Lower leg skin (tissue), 4 donors: ENCODE data around the gene FETUB. TPM values are rescaled to one million over a fixed set of nuclear protein-coding genes. Genes with fewer than 3 reads are reported as not detected.

Experiments
- DNase-seq, 2 donors: peaks; one replicate each; pipeline ENCODE4 v3.0.0-alpha.2; 2019; ENCODE audit warnings: low spot score in 2 of 2
- H3K4me3 ChIP-seq: fragments of 200-600 bp; sonication (generic); 2 replicates; pipeline ENCODE4 v1.5.1; 2017; ENCODE audit warnings: mild to moderate bottlenecking, low read depth; ENCODE audit not compliant: poor library complexity, severe bottlenecking
- POLR2A ChIP-seq, 2 donors: fragments of 450-650 bp; IDR thresholded peaks; one replicate each; pipeline ENCODE4 v1.6.1; 2016 to 2017; ENCODE audit warnings: antibody characterized with exemption in 2 of 2, mild to moderate bottlenecking in 1 of 2, moderate library complexity in 1 of 2
- WGBS, 2 donors: methylation state at CpG; one replicate each; pipeline ENCODE4 v1.1.5; 2018; 5-methylcytosine and 5-hydroxymethylcytosine counted together
- intact Hi-C: fragments of 100-400 bp; cut with DNase I; formaldehyde crosslinking; loops from one replicate; pipeline ENCODE4 v1.15.0; 2023; ENCODE audit warnings: low total_unique reads
- total RNA-seq, 4 donors: library from RNA; depleted of rRNA; stranded (reverse); fragments of >200 nt; gene quantifications; one replicate each; pipeline ENCODE4 v1.1.0, GENCODE V29; 2016
- TF ChIP-seq, protein P1 (sequence below), 3 donors: fragments of 450-650 bp; IDR thresholded peaks; one replicate each; pipeline ENCODE4 v1.5.1; 2016; ENCODE audit warnings: antibody characterized with exemption in 3 of 3, mild to moderate bottlenecking in 3 of 3, moderate library complexity in 2 of 3

Gene FETUB
- total RNA-seq, 4 donors from 2014 or later: 4.0 to 13.5 (median 9.3) TPM

DNA sequence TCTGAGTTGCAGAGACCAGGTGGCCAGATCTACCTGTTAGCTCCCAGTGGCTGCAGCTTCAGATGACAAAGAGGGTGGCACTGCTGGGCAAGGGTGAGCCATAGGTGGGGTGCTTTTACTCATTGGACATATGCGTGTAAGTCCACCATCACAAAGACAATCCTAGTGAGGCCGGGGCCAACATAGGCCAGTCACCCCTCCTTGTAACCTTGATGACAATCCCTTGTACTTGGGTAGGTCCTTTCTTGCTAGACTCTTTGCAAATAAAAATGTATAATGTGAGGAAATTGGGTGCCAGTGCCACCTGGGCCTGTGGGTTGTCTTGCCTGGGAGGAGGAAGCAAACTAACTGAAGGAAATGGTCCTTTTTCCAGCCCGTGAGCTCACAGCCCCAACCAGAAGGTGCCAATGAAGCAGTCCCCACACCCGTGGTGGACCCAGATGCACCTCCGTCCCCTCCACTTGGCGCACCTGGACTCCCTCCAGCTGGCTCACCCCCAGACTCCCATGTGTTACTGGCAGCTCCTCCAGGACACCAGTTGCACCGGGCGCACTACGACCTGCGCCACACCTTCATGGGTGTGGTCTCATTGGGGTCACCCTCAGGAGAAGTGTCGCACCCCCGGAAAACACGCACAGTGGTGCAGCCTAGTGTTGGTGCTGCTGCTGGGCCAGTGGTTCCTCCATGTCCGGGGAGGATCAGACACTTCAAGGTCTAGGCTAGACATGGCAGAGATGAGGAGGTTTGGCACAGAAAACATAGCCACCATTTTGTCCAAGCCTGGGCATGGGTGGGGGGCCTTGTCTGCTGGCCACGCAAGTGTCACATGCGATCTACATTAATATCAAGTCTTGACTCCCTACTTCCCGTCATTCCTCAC lies 19.7 kb upstream of the FETUB start:
- WGBS, 2 donors: 82 to 83% methylated on average over 12 to 17 of the region's 17 CpGs
- DNase-seq: no peak
- intact Hi-C loops: no loop called here
- TF ChIP-seq, protein P1, sequence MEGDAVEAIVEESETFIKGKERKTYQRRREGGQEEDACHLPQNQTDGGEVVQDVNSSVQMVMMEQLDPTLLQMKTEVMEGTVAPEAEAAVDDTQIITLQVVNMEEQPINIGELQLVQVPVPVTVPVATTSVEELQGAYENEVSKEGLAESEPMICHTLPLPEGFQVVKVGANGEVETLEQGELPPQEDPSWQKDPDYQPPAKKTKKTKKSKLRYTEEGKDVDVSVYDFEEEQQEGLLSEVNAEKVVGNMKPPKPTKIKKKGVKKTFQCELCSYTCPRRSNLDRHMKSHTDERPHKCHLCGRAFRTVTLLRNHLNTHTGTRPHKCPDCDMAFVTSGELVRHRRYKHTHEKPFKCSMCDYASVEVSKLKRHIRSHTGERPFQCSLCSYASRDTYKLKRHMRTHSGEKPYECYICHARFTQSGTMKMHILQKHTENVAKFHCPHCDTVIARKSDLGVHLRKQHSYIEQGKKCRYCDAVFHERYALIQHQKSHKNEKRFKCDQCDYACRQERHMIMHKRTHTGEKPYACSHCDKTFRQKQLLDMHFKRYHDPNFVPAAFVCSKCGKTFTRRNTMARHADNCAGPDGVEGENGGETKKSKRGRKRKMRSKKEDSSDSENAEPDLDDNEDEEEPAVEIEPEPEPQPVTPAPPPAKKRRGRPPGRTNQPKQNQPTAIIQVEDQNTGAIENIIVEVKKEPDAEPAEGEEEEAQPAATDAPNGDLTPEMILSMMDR (IDR thresholded peaks at IDR 0.05): no peak
- no peak for TF ChIP-seq POLR2A (IDR thresholded peaks at IDR 0.05)
- H3K4me3 ChIP-seq: no peak overlapping the region

DNA sequence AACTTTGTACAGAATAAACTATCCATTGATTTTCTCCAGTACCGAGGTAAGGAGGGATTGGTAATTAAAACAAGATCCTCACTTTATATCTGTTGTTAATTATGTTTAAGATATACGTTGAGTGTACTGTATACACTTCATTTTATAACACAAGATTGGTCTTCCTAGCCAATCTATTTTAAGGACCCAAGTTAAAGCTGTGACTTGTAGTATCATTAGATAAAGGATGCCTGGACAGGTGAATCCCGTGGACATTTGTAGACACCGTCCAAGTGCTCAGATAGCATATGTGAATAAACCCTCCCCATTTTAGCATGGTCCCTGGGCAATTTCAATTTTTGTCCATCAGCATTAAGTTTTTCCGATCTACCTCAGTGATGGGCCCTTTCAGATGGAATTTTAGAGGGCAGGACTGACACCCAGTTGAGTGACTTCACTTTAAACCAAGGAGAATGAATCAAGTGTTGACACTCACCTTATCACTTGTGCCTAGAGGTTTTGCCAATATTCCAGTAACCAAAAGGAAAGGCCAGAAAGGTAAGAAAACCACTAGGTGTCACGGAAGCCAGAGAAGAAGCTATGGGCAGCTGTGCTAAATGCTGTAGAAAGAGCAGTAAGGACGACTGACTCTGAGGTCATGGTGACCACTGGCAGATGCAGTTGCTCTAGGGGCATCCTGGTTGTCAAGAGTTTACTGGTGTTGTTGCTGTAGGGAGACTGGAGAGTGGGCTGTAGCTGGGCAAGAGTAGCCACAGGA lies 18.1 kb upstream of the FETUB start:
- H3K4me3 ChIP-seq: no peak overlapping the region
- TF ChIP-seq, protein P1 (IDR thresholded peaks at IDR 0.05): no peak
- TF ChIP-seq POLR2A (IDR thresholded peaks at IDR 0.05): no peak
- intact Hi-C loops: no loop called here
- DNase-seq: no peak
- WGBS, 2 donors: 71 to 82% methylated on average over 7 of the region's 7 CpGs

DNA sequence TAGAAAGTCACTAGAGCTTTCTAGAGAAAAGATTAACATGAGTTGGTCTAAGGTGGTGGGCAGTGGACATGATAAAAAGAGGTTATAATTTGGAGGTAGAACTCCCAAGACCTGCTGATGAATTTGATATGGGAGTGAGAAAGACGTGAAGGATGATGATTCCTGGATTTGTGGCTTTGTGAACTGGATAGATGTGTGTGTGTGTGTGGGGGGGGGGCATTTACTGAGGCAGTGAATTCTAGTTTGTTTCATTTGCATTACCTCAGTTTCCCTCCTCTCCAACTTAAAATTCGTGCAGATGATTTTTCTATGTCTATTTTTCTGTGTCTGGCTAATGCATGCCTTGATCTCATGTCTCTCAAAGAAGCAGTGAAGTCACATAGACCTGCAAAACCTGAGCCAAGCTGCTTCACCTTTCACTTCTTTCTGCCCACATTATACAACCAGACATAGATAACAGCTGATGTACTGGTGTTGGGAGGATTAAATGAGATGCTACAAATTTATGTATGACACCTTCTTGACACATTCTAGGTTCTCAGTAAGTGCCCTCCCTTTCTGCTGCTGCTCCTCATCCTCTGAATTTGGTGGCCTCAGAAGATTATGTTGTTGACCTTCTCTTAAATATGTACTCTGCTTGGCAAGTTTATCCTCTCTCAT lies 17.4 kb upstream of the FETUB start:
- no peak for TF ChIP-seq POLR2A (IDR thresholded peaks at IDR 0.05)
- TF ChIP-seq, protein P1 (IDR thresholded peaks at IDR 0.05): no peak
- WGBS, 2 donors: 36 to 37% methylated on average over 2 of the region's 2 CpGs
- DNase-seq: no peak
- no peak overlapping the region for H3K4me3 ChIP-seq
- intact Hi-C loops: no loop called here

DNA sequence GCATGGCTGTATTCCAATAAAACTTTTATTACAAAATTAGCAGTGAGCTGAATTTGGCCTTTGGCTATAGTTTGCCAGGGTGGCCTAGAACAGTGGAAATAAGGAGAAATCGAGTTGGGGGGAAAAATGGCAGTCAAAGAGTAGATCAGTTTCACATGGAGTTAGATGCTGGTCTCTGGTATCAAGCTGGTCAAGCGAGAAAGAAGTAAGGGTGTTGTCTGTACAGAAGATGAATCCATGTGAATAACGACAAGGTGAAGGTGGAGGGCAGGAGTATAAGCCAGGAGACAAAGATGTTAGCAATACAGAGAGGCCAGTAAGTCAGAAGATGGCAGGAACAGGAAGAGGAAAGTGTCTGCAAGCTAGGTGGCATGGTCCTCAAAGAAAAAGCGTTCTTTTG lies 15.6 kb upstream of the FETUB start:
- intact Hi-C loops: no loop called here

DNA sequence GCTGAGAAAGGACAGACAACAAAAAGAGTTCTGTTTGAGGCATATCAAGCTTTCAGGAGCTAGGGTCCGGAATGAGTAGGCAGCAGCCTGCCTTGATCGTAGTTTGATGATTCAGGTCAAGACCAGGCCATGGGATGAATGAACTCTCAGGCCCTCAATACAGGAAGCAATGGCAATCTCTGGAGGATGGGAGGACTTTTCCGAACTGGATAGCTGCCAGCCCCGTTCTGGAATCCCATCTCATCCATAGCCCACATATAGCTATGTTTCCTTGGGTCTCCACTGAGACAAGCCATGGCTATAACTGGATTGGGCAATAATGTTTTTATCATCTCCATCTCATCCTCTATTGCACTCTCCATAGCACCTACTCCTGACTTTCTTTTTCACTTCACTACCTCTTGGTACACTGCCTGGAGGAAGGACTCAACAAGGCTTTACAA lies 14.6 kb upstream of the FETUB start:
- TF ChIP-seq POLR2A (IDR thresholded peaks at IDR 0.05): no peak
- TF ChIP-seq, protein P1 (IDR thresholded peaks at IDR 0.05): no peak
- no peak for DNase-seq
- H3K4me3 ChIP-seq: no peak overlapping the region
- intact Hi-C loops: no loop called here
- 62 to 72% methylated on average over 4 of the region's 4 CpGs for WGBS, 2 donors

More for the DNA sequence above, 15.6 kb upstream of the FETUB start:
- TF ChIP-seq POLR2A (IDR thresholded peaks at IDR 0.05): no peak
- H3K4me3 ChIP-seq: no peak overlapping the region
- DNase-seq: no peak
- 74 to 77% methylated on average over 4 of the region's 4 CpGs for WGBS, 2 donors
